ENCODE data around the gene CYP4F3.

The CYP4F3 gene

GRCh38 chr19:15701757-15702533, 61.2 kb downstream of the CYP4F3 start:
- no peak for TF ChIP-seq CTCF (IDR thresholded peaks at IDR 0.05; ENCODE audit: control insufficient read depth, insufficient read depth, low read depth, low read length, missing control alignments)
- no peak for DNase-seq (ENCODE audit: low read depth)
- H3K4me3 ChIP-seq (ENCODE audit: control insufficient read depth, low read depth, low read length), result no peak overlapping the region

GRCh38 chr19:15702534-15702930, 61.8 kb downstream of the CYP4F3 start:
- no peak for DNase-seq (ENCODE audit: low read depth)
- H3K4me3 ChIP-seq (ENCODE audit: control insufficient read depth, low read depth, low read length), result no peak overlapping the region
- no peak for TF ChIP-seq CTCF (IDR thresholded peaks at IDR 0.05; ENCODE audit: control insufficient read depth, insufficient read depth, low read depth, low read length, missing control alignments)
